Nephron progenitor cell (in vitro differentiated cells): ENCODE measurements around the gene NCKAP5.

ENCODE experiments used
- DNase-seq: peaks from one replicate; pipeline ENCODE4 v3.0.0; 2021
- H3K27ac Mint-ChIP-seq: 2 replicates; pipeline ENCODE4 v1.8.0; 2021; ENCODE audit warnings: mild to moderate bottlenecking, moderate library complexity, mixed read lengths
- H3K27me3 Mint-ChIP-seq: 2 replicates; pipeline ENCODE4 v1.8.0; 2021; ENCODE audit warnings: mild to moderate bottlenecking, low read depth, mixed read lengths; ENCODE audit not compliant: poor library complexity
- H3K36me3 Mint-ChIP-seq: 2 replicates; pipeline ENCODE4 v1.8.0; 2021; ENCODE audit warnings: low read depth, mixed read lengths
- H3K4me1 Mint-ChIP-seq: 2 replicates; pipeline ENCODE4 v1.8.0; 2021; ENCODE audit warnings: mixed read lengths
- H3K4me3 Mint-ChIP-seq: 2 replicates; pipeline ENCODE4 v1.8.0; 2021; ENCODE audit warnings: mild to moderate bottlenecking, moderate library complexity, mixed read lengths
- H3K9me3 Mint-ChIP-seq: 2 replicates; pipeline ENCODE4 v1.8.0; 2021; ENCODE audit warnings: mild to moderate bottlenecking, moderate library complexity, mixed read lengths
- TF ChIP-seq, protein P1 (sequence below): fragments of 200-600 bp; sonication (generic); IDR thresholded peaks from 2 replicates; pipeline ENCODE4 v1.5.0; 2021; ENCODE audit warnings: antibody characterized with exemption

The NCKAP5 gene

DNA sequence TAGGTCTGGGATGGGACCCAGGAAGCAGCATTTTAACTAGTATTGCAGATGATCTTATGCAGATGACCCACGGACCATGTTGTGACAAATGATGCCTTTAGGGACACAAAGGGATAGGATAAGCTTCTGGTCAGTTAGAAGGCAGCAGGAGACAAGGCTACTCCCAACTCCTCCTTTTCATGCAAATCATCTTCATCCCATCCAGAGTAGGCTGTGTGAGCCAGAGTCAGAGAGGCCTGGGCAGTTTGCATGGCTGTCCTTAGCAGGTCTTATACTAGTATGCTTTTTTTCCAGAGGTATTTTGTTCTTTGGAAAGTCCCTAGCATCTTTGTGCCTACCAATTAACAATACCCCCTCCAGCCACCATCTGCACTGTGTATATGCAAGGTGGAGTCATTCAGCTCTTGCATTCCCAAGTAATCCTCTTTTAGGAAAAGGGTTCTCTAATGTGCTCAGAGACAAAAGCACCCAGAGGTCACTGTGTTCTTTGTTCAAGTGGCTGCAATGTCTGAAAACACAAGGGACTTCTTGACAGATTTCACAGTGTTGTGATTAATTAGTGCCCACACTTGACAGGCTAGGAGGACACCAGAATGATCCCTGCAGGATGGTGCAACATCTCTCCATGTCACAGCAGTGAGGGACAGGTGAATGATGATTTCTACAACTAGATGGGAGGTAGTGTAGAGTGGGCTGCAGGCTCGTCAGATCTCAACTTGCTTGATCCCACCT, 225.8 kb downstream of the NCKAP5 start:
- no peak overlapping the region for H3K27ac Mint-ChIP-seq
- H3K27me3 Mint-ChIP-seq: no peaks in the 10 kb centered on the region
- no peak for DNase-seq
- no peaks in the 10 kb centered on the region for H3K36me3 Mint-ChIP-seq
- peaks cover 12% of the 10 kb centered on the region for H3K4me1 Mint-ChIP-seq
- H3K9me3 Mint-ChIP-seq: no peaks in the 10 kb centered on the region
- TF ChIP-seq, protein P1, sequence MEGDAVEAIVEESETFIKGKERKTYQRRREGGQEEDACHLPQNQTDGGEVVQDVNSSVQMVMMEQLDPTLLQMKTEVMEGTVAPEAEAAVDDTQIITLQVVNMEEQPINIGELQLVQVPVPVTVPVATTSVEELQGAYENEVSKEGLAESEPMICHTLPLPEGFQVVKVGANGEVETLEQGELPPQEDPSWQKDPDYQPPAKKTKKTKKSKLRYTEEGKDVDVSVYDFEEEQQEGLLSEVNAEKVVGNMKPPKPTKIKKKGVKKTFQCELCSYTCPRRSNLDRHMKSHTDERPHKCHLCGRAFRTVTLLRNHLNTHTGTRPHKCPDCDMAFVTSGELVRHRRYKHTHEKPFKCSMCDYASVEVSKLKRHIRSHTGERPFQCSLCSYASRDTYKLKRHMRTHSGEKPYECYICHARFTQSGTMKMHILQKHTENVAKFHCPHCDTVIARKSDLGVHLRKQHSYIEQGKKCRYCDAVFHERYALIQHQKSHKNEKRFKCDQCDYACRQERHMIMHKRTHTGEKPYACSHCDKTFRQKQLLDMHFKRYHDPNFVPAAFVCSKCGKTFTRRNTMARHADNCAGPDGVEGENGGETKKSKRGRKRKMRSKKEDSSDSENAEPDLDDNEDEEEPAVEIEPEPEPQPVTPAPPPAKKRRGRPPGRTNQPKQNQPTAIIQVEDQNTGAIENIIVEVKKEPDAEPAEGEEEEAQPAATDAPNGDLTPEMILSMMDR: no peak
- H3K4me3 Mint-ChIP-seq: no peak overlapping the region

- peaks cover 12% of the 10 kb centered on the region for H3K4me1 Mint-ChIP-seq
- no peaks in the 10 kb centered on the region for H3K9me3 Mint-ChIP-seq
- TF ChIP-seq, protein P1: no peak
- no peaks in the 10 kb centered on the region for H3K36me3 Mint-ChIP-seq
- no peaks in the 10 kb centered on the region for H3K27me3 Mint-ChIP-seq
- no peak overlapping the region for H3K4me3 Mint-ChIP-seq
- DNase-seq: no peak
- H3K27ac Mint-ChIP-seq: no peak overlapping the region
Measured at GRCh38 chr2:133341575-133341974, 226.7 kb downstream of the NCKAP5 start.

DNA sequence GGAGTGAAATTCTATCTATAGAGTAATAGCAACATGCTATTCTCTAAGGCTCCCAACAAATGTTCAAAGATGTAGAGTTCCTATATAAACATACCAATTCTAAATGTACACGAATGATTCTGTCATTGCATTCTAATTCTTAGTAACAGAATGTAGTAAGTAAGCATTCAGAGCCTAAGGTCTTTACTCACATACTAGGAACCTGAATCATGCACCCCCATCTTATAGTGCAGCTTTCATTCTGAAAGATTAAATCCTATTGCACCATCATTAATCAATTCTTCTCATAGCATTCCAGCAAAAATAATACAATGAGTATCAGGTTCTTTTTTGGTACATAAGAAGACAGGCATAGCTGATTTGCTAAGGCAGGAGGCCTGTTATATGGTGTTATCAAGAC, 230.0 kb downstream of the NCKAP5 start:
- TF ChIP-seq, protein P1: no peak
- Mint-ChIP-seq H3K36me3 (no peaks in the 10 kb centered on the region), H3K4me3 (no peak overlapping the region), H3K27me3 (no peaks in the 10 kb centered on the region), H3K4me1 (no peaks in the 10 kb centered on the region), H3K27ac (no peak overlapping the region), H3K9me3 (no peaks in the 10 kb centered on the region)
- DNase-seq: no peak

DNA sequence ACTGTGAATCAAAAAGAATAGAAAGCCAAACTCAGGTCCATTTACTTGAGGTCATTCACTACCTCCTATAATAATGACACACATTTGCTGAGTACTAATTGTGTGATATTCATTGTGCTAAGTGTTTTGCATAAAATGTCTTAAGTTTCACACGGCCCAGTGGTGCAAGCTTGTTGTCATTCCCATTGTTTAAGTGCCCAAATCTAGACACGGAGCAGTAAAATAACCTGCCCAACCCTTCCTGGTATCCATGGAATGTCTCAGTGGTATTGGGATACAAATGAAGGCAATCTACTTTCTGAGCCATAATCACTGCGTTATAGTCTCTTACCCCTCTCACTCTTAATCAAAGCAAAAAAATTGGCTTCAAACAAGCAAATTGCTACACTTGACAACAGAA, 233.3 kb downstream of the NCKAP5 start:
- no peaks in the 10 kb centered on the region for H3K4me1 Mint-ChIP-seq
- H3K27me3 Mint-ChIP-seq: no peaks in the 10 kb centered on the region
- TF ChIP-seq, protein P1: no peak
- DNase-seq: no peak
- H3K4me3 Mint-ChIP-seq: no peak overlapping the region
- no peak overlapping the region for H3K27ac Mint-ChIP-seq
- H3K9me3 Mint-ChIP-seq: no peaks in the 10 kb centered on the region
- H3K36me3 Mint-ChIP-seq: no peaks in the 10 kb centered on the region

- H3K27me3 Mint-ChIP-seq: no peaks in the 10 kb centered on the region
- no peaks in the 10 kb centered on the region for H3K36me3 Mint-ChIP-seq
- TF ChIP-seq, protein P1: no peak
- H3K4me1 Mint-ChIP-seq: no peaks in the 10 kb centered on the region
- H3K27ac Mint-ChIP-seq: no peak overlapping the region
- no peak overlapping the region for H3K4me3 Mint-ChIP-seq
- DNase-seq: no peak
- no peaks in the 10 kb centered on the region for H3K9me3 Mint-ChIP-seq
Measured at GRCh38 chr2:133333181-133333580, 235.1 kb downstream of the NCKAP5 start.

GRCh38 chr2:133331436-133331835, 236.8 kb downstream of the NCKAP5 start:
- TF ChIP-seq, protein P1: no peak
- H3K27ac Mint-ChIP-seq: peak overlapping the region; percentile 23
- no peaks in the 10 kb centered on the region for H3K36me3 Mint-ChIP-seq
- H3K27me3 Mint-ChIP-seq: no peaks in the 10 kb centered on the region
- H3K4me1 Mint-ChIP-seq: peaks cover 11% of the 10 kb centered on the region
- no peaks in the 10 kb centered on the region for H3K9me3 Mint-ChIP-seq
- no peak overlapping the region for H3K4me3 Mint-ChIP-seq
- no peak for DNase-seq
